Measurements from ENCODE around the gene UQCC3. TPM values are rescaled to one million over a fixed set of nuclear protein-coding genes. Genes with fewer than 3 reads are reported as not detected.
"Not testable (repeated sequence)": the region's sequence is repeated elsewhere in the genome, so short reads cannot be mapped to it uniquely, and the experiment has no call there.

Gene UQCC3
- total RNA-seq, 1 donor from 2014 or later: 8.6 TPM

DNA sequence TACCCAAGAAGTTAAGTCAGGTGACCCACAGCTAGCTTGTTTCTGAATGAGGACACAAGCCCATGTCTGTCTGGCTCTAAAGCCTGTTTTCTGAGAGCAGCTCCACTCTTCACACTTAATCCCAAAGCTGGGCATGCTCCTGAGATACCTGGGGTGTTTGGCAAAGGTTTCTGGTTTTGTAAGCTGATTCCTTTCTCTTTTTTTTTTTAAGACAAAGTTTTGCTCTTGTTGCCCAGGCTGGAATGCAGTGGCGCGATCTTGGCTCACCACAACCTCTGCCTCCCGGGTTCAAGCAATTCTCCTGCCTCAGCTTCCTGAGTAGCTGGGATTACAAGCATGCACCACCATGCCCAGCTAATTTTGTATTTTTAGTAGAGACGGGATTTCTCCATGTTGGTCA is 22.2 kb downstream of the UQCC3 start:
- not testable (repeated sequence) for H3K27ac Mint-ChIP-seq, H3K9me3 Mint-ChIP-seq, H3K4me1 Mint-ChIP-seq, H3K27me3 Mint-ChIP-seq, DNase-seq, H3K4me3 Mint-ChIP-seq
- H3K36me3 Mint-ChIP-seq (ENCODE audit: low read depth): peaks cover 30% of the 10 kb centered on the region
- intact Hi-C loops (cut with micrococcal nuclease): loop anchor here (5.0 kb wide), 2 partner anchors 101 to 301 kb away; partner anchors contain the start of gene TUT1

DNA sequence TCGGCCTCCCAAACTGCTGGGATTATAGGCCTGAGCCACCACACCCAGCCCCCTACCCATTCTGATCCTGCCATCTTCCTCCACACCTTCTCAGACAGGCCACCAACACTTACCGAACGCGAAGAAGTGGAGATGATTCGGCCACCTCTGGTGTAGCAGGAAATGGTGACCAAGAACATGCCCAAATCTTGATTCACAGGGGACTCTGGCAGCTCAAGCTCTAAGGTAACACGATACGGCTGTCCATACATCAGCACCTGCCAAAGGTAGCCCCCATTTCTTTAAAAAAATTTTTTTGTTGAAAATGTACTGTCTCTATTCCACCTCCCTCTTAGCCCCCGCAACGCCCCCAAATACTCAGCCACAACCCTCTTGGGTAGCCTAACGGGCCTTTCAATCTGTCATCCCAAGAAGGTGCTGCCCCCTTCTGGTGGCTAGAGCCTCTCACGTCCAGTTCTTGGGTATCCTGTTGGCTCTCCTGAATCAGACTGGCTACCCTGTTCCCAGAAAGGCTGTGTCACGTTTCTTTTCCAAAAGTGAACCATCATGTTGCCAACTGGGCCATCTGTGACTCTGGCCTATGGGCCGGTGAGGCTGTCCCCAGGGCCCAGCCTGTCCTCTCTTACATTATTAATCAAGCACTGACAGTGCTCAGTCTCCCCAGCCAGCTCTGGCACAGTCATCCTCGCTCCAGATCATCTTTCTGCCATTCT is 23.1 kb downstream of the UQCC3 start:
- Mint-ChIP-seq H3K4me1 (peaks cover 7% of the 10 kb centered on the region), H3K4me3 (no peak overlapping the region), H3K27me3 (no peaks in the 10 kb centered on the region), H3K27ac (peak overlapping the region; percentile 68), H3K9me3 (no peaks in the 10 kb centered on the region), H3K36me3 (ENCODE audit: low read depth) (peaks cover 26% of the 10 kb centered on the region)
- intact Hi-C loops (cut with micrococcal nuclease): loop anchor here (5.0 kb wide), 2 partner anchors 102 to 302 kb away; partner anchors contain the start of gene TUT1
- DNase-seq: peak; percentile 93

DNA sequence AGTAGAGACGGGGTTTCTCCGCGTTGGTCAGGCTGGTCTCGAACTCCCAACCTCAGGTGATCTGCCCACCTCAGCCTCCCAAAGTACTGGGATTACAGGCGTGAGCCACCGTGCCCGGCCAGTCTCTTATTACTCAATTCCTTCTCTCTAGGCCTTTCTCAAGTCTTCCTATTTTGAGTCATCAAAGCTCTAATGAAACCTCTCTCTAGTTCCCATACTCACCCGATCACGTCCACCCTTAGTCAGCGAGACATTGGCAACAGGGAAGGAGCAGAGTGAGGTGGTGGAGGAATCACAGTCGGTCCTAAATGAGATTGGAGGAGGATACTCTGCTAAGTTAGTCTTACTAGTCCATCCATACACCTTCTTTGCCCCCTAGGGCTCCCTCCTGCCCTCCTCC is 30.8 kb downstream of the UQCC3 start:
- DNase-seq: no peak
- H3K4me1 Mint-ChIP-seq: peaks cover 14% of the 10 kb centered on the region
- H3K4me3 Mint-ChIP-seq: no peak overlapping the region
- H3K27ac Mint-ChIP-seq: no peak overlapping the region
- no peaks in the 10 kb centered on the region for H3K27me3 Mint-ChIP-seq
- H3K9me3 Mint-ChIP-seq: no peaks in the 10 kb centered on the region
- H3K36me3 Mint-ChIP-seq (ENCODE audit: low read depth): peaks cover 20% of the 10 kb centered on the region
- intact Hi-C loops (cut with micrococcal nuclease): no loop called here

DNA sequence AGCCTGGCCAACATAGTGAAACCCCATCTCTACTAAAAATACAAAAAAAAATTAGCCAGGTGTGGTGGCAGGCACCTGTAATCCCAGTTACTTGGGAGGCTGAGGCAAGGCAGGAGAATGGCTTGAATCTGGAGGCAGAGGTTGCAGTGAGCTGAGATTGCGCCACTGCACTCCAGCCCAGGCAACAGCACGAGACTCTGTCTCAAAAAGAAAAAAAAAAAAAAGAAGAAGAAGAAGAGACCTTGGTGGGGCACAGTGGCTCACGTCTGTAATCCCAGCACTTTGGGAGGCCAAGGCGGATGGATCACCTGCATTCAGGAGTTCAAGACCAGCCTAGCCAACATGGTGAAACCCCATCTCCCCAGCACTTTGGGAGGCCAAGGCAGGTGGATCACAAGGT is 32.4 kb downstream of the UQCC3 start:
- H3K4me3 Mint-ChIP-seq; intact Hi-C loops (cut with micrococcal nuclease); H3K9me3 Mint-ChIP-seq; H3K27me3 Mint-ChIP-seq; H3K27ac Mint-ChIP-seq; DNase-seq: not testable (repeated sequence)
- peaks cover 27% of the 10 kb centered on the region for H3K4me1 Mint-ChIP-seq
- peaks cover 20% of the 10 kb centered on the region for H3K36me3 Mint-ChIP-seq (ENCODE audit: low read depth)

DNA sequence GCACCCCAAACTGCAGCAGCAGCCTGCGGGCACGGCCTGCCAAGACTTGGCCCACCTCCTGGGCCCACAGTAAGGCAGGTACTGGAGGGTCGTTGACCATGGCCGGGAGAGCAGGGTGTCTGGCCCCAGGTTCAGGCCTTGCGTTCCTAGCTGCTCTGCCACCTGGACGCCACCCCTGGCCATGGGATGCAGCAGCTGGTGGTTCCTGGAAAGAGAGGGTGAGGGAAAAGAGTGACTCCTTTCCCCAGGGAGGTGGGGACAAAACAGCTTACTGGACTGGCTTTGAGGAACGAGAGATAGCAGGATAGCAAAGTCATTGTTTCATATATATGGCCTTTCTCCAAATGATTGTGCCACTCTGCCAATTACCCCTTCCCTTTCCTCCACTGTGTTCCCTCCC is 33.9 kb downstream of the UQCC3 start:
- Mint-ChIP-seq H3K9me3 (no peaks in the 10 kb centered on the region), H3K27me3 (no peaks in the 10 kb centered on the region), H3K27ac (peak overlapping the region; percentile 89), H3K4me3 (peak overlapping the region; percentile 96), H3K4me1 (peaks cover 33% of the 10 kb centered on the region), H3K36me3 (ENCODE audit: low read depth) (peaks cover 33% of the 10 kb centered on the region)
- intact Hi-C loops (cut with micrococcal nuclease): loop anchor here (5.0 kb wide), 2 partner anchors 67 to 93 kb away; partner anchors contain the start of genes EML3, ROM1 and TAF6L
- DNase-seq: no peak

DNA sequence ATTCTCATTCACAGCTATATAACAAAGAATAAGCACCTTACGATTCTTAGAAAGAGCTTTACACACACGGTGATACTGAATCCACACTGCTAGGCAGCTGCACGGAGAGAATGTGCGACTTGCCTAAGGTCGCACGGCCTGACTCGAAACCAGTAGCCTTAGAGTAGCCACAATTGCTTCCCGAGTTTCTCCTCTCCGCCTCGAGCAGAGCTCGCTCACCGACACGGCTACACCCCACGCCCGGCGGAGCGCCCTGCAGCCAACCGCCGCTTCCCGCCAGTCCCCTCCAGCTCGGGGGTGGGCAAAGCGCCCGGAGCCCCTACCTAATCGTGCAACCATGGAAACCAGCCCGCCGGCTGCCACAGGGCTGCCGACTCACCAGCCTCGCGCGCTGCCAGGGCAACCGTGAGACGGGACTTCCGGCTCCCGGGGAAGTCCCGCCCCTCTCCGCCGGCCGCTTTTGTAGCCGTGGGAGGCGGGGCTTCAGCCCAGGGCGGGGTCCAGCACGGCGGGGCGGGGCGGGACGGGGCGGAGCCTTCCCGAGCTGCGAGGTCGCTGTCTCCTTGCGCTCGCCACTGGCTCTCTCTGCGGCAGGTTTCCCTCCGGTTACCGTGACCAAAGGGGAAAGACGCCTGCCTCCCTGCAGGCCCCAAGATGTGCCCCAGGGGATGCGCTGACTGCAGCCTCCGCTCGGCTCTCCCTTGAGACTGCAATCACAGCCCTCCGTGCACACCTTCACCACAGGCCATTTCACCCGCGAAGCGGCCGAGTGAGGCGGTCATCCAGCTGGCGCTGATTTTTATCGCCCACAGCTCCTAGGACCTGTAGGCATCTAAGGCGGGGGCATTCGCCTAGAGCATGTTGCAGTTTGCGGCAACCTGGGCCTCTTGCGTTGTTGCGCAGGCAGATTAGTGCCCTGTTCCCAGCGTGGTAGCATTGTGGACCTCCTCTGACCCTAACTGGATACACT is 34.7 kb downstream of the UQCC3 start:
- Mint-ChIP-seq H3K27ac (peak overlapping the region; percentile 89), H3K9me3 (no peaks in the 10 kb centered on the region), H3K36me3 (ENCODE audit: low read depth) (peaks cover 35% of the 10 kb centered on the region), H3K27me3 (no peaks in the 10 kb centered on the region), H3K4me1 (peaks cover 33% of the 10 kb centered on the region), H3K4me3 (peak overlapping the region; percentile 96)
- DNase-seq: peak; percentile 97
- intact Hi-C loops (cut with micrococcal nuclease): loop anchor here (5.0 kb wide), 2 partner anchors 66 to 94 kb away; partner anchors contain the start of genes EML3, ROM1 and TAF6L

DNA sequence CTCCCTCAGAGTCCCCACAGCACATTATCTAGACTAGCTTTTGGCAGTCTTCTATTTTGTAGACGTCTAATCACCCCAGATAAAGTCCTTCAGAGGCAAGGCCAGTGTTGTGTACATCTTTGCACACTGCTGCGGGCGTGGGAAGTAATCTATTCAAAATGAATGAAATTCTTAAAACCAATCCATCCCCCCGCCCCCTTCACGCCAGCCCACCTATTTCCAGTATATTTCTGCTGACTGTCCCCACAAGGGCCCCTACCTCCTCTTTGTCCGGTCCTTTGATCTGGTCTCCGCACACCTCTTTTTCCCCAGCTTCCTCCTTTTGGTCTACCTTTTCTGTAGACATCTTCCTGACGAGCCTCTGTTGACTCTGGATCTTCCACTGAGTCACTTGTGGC is 35.4 kb downstream of the UQCC3 start:
- Mint-ChIP-seq H3K27ac (peak overlapping the region; percentile 71), H3K9me3 (no peaks in the 10 kb centered on the region), H3K36me3 (ENCODE audit: low read depth) (peaks cover 37% of the 10 kb centered on the region), H3K4me3 (peak overlapping the region; percentile 96), H3K27me3 (no peaks in the 10 kb centered on the region), H3K4me1 (peaks cover 33% of the 10 kb centered on the region)
- DNase-seq: no peak
- intact Hi-C loops (cut with micrococcal nuclease): loop anchor here (5.0 kb wide), 2 partner anchors 65 to 95 kb away; partner anchors contain the start of genes EML3, ROM1 and TAF6L

DNA sequence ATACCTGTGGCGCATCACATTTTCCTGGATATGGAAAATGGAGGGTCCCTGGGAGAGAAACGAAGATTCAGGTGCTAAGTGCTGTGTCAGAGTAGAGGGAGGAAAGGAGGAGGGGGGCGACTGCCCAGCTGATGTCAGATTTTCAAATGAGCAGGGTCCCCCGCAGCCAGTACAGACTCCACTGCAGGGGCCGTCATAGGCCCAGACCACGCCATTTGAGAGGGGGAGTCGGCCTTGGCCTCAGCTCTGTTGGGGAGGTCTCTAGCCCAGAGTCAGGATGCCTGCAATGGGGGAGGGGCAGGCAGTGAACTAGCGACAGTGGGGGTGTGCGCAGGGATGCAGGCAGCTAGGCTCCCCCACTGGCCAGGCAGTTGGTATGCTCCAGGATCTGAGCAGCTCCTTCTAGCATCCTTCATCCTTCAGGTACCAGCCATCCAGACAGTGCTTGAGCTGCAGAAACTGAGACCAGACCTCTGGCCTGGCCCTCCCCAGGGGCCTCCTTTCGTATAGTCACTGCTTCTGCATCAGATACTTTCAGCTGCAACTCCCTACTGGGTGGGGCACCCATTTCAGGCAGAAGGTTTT is 35.9 kb downstream of the UQCC3 start, which contains the start of the genes BSCL2 and GNG3:
Gene BSCL2 (minus strand): TSS at position 148 of the 585 bp plus-strand sequence. CDS start 229 bp downstream, outside the sequence.
Gene GNG3 (plus strand): TSS at position 400 of the 585 bp plus-strand sequence. CDS start 620 bp downstream, outside the sequence.
- no peaks in the 10 kb centered on the region for H3K9me3 Mint-ChIP-seq
- DNase-seq: peak; percentile 66
- peak within 1 kb of the TSS; percentile 96 for H3K4me3 Mint-ChIP-seq
- peaks cover 37% of the 10 kb centered on the region for H3K36me3 Mint-ChIP-seq (ENCODE audit: low read depth)
- H3K27ac Mint-ChIP-seq: peak within 1 kb of the TSS; percentile 95
- H3K4me1 Mint-ChIP-seq: peaks cover 36% of the 10 kb centered on the region
- H3K27me3 Mint-ChIP-seq: no peaks in the 10 kb centered on the region
- intact Hi-C loops (cut with micrococcal nuclease): loop anchor here (5.0 kb wide), 2 partner anchors 65 to 95 kb away; partner anchors contain the start of genes EML3, ROM1 and TAF6L

DNA sequence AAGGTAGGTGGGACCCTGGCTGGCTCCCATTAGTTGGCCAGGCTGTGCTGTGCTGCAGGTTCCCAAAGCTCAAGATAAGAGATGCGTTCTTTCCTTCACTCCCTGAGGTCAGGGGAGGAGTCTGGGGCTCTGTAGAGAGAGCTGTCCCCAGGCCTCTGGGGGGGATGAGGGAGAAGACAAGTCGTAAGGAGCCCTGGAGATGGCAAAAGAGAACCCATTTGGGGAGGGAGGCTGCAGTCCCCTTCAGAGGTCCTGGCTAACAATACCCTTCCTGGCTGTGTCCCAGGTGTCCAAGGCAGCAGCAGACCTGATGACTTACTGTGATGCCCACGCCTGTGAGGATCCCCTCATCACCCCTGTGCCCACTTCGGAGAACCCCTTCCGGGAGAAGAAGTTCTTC is 36.9 kb downstream of the UQCC3 start:
- Mint-ChIP-seq H3K4me1 (peaks cover 46% of the 10 kb centered on the region), H3K27ac (peak overlapping the region; percentile 95)
- DNase-seq: no peak

DNA sequence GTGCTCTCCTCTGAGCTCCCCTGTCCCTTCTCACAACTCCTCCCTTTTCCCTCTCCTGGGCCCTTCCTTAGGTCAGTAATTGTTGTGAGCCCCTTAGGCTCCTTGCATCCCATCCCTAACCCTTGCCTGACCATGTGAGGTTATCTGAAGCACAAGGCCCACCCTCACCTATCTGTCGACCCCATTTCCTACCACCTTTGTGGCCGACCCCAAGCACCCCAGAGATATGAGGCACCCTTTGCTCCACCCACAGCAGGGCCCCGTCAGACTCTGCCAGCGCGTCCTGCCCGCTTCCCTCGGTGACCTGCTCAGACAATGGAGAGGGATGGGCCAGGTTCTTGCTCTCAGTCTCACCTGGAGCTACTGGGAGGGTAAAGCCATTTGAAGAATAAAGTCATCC is 37.3 kb downstream of the UQCC3 start:
- Mint-ChIP-seq H3K9me3 (no peaks in the 10 kb centered on the region), H3K4me3 (peak overlapping the region; percentile 91), H3K36me3 (ENCODE audit: low read depth) (peaks cover 47% of the 10 kb centered on the region), H3K4me1 (peaks cover 50% of the 10 kb centered on the region), H3K27me3 (no peaks in the 10 kb centered on the region), H3K27ac (peak overlapping the region; percentile 95)
- intact Hi-C loops (cut with micrococcal nuclease): loop anchor here (1.0 to 5.0 kb wide), 9 partner anchors 19 to 117 kb away; partner anchors contain the start of genes EML3, GANAB, HNRNPUL2 and LBHD1
- peak; percentile 85 for DNase-seq

More for the DNA sequence above, 36.9 kb downstream of the UQCC3 start:
- intact Hi-C loops (cut with micrococcal nuclease): loop anchor here (2.0 to 5.0 kb wide), 4 partner anchors 36 to 96 kb away; partner anchors contain the start of genes EML3, LBHD1, ROM1 and TAF6L
- peaks cover 43% of the 10 kb centered on the region for H3K36me3 Mint-ChIP-seq (ENCODE audit: low read depth)
- H3K27me3 Mint-ChIP-seq: no peaks in the 10 kb centered on the region
- H3K4me3 Mint-ChIP-seq: peak overlapping the region; percentile 91
- H3K9me3 Mint-ChIP-seq: no peaks in the 10 kb centered on the region

DNA sequence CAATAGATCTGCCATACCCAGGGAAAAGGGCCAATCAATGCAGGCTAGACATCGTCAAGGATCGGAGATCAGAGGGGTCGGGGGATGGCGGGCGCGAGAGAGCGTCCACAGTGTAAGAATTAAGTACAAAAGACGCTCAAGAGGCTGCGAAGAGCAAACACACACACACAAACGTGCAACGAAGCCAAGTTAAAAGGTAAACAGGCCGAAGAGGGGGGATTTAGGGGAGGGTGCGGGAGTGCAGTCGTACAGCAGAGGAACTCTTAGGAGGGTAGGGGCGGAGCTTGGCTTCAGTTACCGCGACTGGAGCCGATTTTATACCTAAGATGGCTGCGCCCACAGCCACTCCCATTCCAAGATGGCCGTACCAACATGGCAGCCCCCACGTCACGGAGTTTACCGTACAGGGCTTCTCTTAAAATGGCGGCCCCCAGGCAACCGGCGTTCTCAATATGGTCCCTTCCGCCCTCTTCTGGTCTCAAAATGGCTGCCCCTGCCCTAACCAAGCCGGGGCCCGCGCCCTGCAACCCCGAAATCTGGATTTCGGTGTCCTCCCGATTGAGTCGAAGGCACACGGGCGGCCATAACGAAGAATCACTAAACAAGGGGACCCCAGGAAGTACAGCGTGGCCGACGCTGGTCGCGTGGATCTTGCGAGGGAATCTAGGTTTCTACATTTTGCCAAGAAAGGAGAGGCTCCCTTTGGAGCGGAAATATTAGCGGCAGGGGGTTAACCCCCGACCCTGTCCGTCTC is 38.0 kb downstream of the UQCC3 start:
- peaks cover 54% of the 10 kb centered on the region for H3K4me1 Mint-ChIP-seq
- no peaks in the 10 kb centered on the region for H3K27me3 Mint-ChIP-seq
- H3K4me3 Mint-ChIP-seq: peak overlapping the region; percentile 91
- intact Hi-C loops (cut with micrococcal nuclease): loop anchor here (1.0 to 5.0 kb wide), 9 partner anchors 18 to 118 kb away; partner anchors contain the start of genes EML3, GANAB, HNRNPUL2 and LBHD1
- H3K27ac Mint-ChIP-seq: peak overlapping the region; percentile 95
- H3K36me3 Mint-ChIP-seq (ENCODE audit: low read depth): peaks cover 53% of the 10 kb centered on the region
- H3K9me3 Mint-ChIP-seq: no peaks in the 10 kb centered on the region
- DNase-seq: peak; percentile 98

DNA sequence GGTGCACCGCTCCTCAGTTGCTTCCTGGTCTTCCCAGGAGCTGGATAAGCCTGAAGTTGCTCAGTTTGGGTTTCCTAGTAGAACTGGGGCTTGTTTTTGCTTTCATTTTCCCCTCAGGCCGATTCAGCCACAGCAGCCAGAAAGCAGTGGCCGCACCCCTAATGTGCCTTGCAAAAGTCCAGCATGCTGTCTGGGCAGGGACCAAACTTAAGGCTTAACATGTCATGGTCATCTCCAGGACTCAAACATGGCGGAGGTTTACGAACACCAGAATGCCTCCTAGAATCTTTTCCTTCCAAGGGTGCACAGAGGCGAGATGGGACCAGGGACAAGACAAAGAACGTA is 38.5 kb downstream of the UQCC3 start:
- Mint-ChIP-seq H3K4me1 (peaks cover 58% of the 10 kb centered on the region), H3K36me3 (ENCODE audit: low read depth) (peaks cover 56% of the 10 kb centered on the region)

More for the DNA sequence above, 38.5 kb downstream of the UQCC3 start:
- Mint-ChIP-seq H3K9me3 (no peaks in the 10 kb centered on the region), H3K27ac (peak overlapping the region; percentile 95), H3K4me3 (peak overlapping the region; percentile 91), H3K27me3 (no peaks in the 10 kb centered on the region)
- DNase-seq: peak; percentile 83
- intact Hi-C loops (cut with micrococcal nuclease): no loop called here

All from activated CD4-positive, alpha-beta T cell treated with anti-CD3 and anti-CD28 coated beads, Interleukin-2, amount 10 ng/mL, durations not matched to agents 24 days and 14 days (primary cell).